Liver (tissue), 3 donors: ENCODE data around the gene KCNMA1.

ENCODE experiments used
- ATF3 ChIP-seq: IDR thresholded peaks from 2 replicates; pipeline ENCODE4 v1.6.1; 2016; ENCODE audit warnings: antibody characterized with exemption
- CTCF ChIP-seq: fragments of 150-350 bp; IDR thresholded peaks from 2 replicates; pipeline ENCODE4 v1.5.1; 2017; ENCODE audit warnings: improper control_type of control experiment, low read depth, low read length; ENCODE audit not compliant: missing input control
- EGR1 ChIP-seq, 2 donors: IDR thresholded peaks; 2 replicates each; pipeline ENCODE4 v1.6.1; 2016 to 2018; ENCODE audit warnings: antibody characterized with exemption in 2 of 2, low read depth in 2 of 2
- GABPA ChIP-seq, 2 donors: IDR thresholded peaks in 1 of 2; conservative IDR thresholded peaks in 1 of 2; 2 replicates each; pipeline ENCODE4 v1.6.1; 2016; ENCODE audit warnings: antibody characterized with exemption in 2 of 2, mild to moderate bottlenecking in 1 of 2, moderate library complexity in 1 of 2
- HNF4G ChIP-seq: IDR thresholded peaks from 2 replicates; pipeline ENCODE4 v1.6.1; 2016; ENCODE audit warnings: antibody characterized with exemption
- JUND ChIP-seq, 2 donors: IDR thresholded peaks; 2 replicates each; pipeline ENCODE4 v1.6.1; 2016; ENCODE audit warnings: antibody characterized with exemption in 2 of 2
- RAD21 ChIP-seq, 2 donors: IDR thresholded peaks; 2 replicates each; pipeline ENCODE4 v1.6.1; 2016; ENCODE audit warnings: antibody characterized with exemption in 2 of 2, mild to moderate bottlenecking in 2 of 2
- REST ChIP-seq: IDR thresholded peaks from 2 replicates; pipeline ENCODE4 v1.6.1; 2016; ENCODE audit warnings: antibody characterized with exemption, mild to moderate bottlenecking
- SP1 ChIP-seq: IDR thresholded peaks from 2 replicates; pipeline ENCODE4 v1.6.1; 2018; ENCODE audit warnings: antibody characterized with exemption, mild to moderate bottlenecking
- TAF1 ChIP-seq: conservative IDR thresholded peaks from 2 replicates; pipeline ENCODE4 v1.6.1; 2016; ENCODE audit warnings: antibody characterized with exemption, mild to moderate bottlenecking
- YY1 ChIP-seq: IDR thresholded peaks from 2 replicates; pipeline ENCODE4 v1.6.1; 2016; ENCODE audit warnings: antibody characterized with exemption, mild to moderate bottlenecking
- ZBTB33 ChIP-seq: IDR thresholded peaks from 2 replicates; pipeline ENCODE4 v1.6.1; 2016; ENCODE audit warnings: antibody characterized with exemption
- TF ChIP-seq, protein P1 (sequence below): IDR thresholded peaks from 2 replicates; pipeline ENCODE4 v1.6.1; 2016; ENCODE audit warnings: antibody characterized with exemption
- donor health status: healthy.
- donor health status: healthy.

DNA sequence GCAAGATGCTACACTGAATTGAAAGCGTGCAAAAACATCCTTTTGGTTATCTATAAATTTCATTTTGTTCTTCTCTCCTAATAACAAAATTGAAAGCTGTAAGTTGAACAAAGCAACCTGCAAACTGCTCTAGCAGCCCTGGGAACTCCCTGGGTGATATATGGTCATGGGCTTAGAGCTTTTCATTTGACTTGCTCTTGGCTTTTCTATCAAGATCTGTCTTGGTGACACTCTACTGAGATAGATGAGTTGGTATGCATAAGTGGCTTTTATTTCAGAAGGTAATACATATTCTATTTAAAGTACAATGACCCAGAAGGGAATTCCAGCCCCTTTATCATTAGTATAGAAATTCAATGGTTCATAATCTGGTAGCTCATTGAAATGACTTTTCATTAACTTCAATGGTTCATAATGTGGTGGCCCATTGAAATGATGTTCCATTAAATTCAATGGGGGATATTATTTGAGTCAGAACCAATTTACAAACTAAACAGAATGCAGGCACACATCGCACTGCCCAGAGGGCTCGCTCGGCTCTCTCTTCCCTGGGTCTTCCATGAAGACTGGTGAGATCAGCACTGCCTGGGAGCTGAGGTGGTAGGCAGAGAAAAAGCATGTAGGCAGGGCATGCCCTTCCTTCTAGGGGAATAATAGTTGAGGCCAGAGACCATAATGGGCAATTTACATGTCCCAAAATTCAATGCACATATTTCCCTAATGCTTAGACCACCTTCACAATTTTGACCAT lies 10.1 kb upstream of the KCNMA1 start:
- TF ChIP-seq CTCF (no peak), ATF3 (no peak), YY1 (no peak), GABPA (IDR thresholded peaks at IDR 0.05 in 1 of 2, conservative IDR thresholded peaks at IDR 0.05 in 1 of 2) (no peak), TAF1 (no peak), EGR1 (IDR thresholded peaks at IDR 0.05; ENCODE audit: low read depth in 2 of 2) (no peak), SP1 (no peak), RAD21 (IDR thresholded peaks at IDR 0.05) (no peak), HNF4G (no peak), JUND (IDR thresholded peaks at IDR 0.05) (no peak), REST (no peak), ZBTB33 (no peak)
- TF ChIP-seq, protein P1, sequence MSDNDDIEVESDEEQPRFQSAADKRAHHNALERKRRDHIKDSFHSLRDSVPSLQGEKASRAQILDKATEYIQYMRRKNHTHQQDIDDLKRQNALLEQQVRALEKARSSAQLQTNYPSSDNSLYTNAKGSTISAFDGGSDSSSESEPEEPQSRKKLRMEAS: no peak
